ENCODE measurements around the gene BCR.

- TF ChIP-seq POLR2AphosphoS5 (IDR thresholded peaks at IDR 0.05) (no peak), EP300 (conservative IDR thresholded peaks at IDR 0.05; ENCODE audit: poor library complexity, severe bottlenecking) (no peak), CTCF (IDR thresholded peaks at IDR 0.05; ENCODE audit: poor library complexity, severe bottlenecking) (no peak), SMC3 (conservative IDR thresholded peaks at IDR 0.05; ENCODE audit: poor library complexity) (no peak), EZH2 (IDR thresholded peaks at IDR 0.05; ENCODE audit: borderline replicate concordance, insufficient read depth, low read length, poor library complexity, severe bottlenecking) (no peak)
Measured at GRCh38 chr22:23235425-23235824, 55.1 kb downstream of the BCR start.
